NCI-H446 treated with DMSO at 0.1 percent for 48 hours (cell line): ENCODE data around the gene ZNF618.

ENCODE experiments used
- DNase-seq: peaks from one replicate; lab custom pipeline; 2025; lab: John Stamatoyannopoulos, UW

Gene ZNF618

DNA sequence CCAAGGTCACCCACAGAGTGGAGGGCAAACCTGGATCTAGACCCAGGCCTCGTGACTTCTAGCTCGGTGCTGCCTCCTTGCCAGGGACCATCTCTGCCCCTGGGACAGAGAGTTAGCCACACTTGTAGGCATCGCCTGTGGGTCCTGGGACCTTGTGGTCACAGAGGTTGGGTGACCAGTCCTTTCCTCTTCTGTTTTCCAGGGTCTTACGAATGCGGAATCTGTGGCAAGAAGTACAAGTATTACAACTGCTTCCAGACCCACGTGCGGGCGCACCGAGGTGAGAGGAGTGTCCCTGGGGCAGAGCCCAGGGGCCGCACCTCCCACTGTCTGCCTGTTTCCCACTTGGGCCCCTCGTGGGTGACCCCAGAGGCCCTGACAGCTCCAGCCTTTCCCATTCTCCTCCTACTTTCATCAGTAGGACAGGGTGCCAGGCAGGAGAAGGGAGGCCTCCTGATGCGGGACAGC, 125.7 kb downstream of the ZNF618 start:
- DNase-seq, result no peak

DNA sequence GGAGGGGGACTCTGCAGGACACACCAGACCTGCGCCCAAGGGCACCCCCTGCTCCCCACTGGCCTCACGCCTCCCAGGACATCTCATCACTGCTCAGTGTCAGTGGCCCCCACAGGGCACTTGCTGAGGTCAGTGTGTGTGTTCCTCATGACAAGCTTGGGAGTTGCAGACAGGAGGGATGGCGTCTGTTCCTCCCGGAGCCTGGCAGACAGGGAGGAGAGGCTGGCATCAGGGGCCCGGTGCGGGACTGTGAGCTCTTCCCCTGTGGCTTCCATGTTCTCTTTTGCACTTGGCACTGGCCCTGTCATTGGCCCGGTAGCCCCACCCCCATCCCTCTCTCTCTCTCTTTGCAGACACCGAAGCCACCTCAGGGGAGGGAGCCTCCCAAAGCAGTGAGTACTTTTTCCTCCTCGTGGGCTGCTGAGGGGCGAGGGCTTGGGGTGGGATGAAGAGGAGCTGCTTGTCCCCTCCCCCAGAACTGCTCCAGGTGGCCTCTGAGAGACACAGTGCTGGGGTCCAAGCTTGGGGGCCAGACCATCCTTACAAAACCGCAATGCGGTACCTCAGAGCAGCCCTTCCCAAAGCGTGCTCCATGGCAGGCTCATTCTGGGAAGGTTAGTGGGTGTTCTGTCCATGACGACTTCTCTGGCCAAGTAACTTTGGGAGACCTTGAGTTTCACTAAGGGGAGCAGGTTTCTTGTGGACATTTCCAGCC, 126.3 kb downstream of the ZNF618 start:
- DNase-seq, result no peak

DNA sequence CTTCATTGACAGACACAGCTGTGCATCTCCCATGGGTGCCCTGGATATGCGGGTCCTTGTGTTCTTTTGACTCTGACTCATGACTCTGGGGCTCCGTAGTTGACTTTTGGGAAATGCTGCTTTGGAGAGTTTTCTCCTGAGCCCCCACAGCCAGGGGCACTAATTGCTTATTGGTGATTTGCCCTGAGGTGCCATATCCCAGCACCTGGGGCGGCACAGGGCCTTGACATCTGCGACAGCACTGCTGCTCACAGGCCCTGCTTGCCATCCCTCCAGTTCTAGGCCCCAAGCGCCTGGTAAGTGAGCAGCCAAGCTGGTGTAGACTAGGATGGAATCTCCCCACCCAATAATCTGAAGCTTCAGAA, 126.9 kb downstream of the ZNF618 start:
- DNase-seq, result no peak

DNA sequence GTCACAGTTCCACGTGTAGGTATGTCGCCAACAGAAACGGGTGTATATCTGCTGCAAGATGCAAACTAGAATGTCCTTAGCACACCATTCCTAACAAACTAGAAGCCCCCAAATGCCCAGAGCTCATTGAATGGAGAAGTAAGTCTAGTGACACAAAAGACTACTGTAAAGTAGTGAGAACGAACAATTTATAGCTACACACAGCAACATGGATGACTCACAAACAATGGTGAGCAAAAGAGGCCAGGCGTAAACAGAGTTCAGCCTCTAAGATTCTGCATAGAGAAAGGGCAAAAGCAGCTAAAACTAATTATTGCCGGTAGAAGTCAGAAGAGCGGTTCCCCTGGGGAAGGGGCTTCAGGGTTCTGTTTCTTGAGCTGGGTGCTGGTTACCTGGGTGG, 127.2 kb downstream of the ZNF618 start:
- DNase-seq, result no peak

DNA sequence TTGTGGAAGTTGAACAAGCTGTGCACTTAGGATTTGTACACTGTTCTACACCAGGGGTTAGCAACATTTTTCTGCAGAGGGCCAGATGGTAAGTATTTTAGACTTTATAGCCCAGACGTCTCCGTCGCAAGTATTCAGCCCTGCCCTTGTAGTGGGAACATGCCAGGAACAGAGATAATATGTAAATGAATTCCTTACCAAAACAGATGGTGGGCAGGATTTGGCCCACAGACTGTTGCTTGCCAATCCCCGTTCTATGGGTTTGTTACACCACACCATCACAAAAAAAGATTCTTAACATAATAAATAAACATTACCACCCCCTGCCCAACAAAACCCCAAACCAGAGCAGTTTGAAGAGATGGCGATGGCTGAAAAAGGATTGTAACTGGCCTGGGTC, 127.6 kb downstream of the ZNF618 start:
- DNase-seq, result no peak

DNA sequence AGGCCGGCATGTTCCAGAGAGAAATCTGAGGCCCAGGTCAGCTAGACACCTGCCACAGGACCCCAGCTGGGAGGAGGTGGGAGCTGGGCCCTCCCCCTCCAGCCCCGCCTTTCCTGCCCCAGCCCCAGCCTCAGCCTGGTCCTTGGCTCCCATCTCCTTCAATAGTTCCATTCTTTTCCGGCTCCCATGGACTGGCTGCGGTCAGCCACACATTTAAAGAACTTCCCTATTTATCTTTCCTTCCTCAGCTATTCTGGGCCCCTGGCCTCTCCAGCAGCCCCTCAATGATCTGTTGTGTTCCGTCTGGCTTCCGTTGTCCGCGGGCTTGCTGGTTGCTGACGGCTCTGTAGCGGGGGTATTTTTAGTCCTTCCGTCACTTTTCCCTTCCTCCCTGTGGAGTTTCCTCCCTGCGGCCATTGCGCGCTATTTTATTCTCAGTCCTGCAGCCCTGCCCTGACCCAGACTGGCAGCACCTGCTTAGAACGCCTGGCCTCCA, 128.2 kb downstream of the ZNF618 start:
- DNase-seq, result no peak

DNA sequence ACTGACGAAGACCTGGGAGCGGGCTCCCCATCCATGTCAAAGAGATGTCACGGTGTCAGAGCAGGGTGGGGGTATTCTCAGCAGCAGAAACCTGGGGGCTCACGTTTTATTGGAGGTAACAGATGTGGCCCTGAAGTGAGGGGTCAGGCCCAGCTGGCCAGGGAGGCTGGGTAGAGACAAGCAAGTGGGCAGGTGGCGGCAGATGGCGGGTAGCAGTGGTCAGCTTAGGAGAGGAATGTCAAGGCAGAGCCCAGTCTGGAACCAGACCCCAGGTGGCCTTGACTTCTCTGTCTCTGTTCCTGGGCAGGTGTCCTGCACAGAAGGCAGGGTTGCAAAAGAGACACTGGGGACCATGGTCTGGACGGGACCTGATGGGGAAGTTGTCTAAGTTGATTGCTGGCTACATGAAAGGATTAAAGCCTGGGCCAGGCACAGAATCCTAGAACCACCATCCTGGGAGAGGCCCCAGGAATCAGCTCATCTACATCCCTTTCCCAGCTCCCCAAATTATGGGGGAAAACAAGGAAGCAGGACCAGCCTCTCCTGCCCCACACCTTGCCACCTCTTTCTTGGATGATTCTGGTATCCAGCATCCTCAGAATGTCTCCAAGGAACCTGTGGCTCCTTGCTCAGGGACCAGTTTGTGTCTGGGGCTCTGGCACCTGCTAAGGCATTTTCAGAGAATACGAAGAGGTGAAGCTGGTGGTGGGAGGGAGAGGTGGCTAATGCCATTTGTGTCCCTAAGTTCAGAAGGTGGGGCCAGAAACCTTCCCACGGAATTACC, 129.5 kb downstream of the ZNF618 start:
- DNase-seq, result no peak

DNA sequence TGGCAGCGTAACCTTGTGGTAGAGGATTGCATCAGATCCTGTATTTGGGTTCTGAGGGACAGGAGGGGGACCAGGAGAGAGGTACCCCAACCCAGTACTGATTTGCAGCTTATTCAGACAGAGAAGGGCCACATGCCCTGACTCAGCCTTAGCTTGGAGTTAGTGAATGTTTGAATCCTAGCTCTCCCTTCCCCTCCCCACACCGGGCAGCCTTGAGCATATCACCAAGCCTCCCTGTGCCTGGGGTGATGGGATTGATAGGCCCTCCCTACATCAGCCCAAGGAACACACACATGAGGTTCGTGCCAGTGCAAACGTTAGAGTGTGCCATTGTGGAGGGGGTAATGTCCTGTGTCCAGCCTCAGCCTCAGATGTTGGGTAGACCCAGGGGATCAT, 130.0 kb downstream of the ZNF618 start:
- DNase-seq, result no peak

DNA sequence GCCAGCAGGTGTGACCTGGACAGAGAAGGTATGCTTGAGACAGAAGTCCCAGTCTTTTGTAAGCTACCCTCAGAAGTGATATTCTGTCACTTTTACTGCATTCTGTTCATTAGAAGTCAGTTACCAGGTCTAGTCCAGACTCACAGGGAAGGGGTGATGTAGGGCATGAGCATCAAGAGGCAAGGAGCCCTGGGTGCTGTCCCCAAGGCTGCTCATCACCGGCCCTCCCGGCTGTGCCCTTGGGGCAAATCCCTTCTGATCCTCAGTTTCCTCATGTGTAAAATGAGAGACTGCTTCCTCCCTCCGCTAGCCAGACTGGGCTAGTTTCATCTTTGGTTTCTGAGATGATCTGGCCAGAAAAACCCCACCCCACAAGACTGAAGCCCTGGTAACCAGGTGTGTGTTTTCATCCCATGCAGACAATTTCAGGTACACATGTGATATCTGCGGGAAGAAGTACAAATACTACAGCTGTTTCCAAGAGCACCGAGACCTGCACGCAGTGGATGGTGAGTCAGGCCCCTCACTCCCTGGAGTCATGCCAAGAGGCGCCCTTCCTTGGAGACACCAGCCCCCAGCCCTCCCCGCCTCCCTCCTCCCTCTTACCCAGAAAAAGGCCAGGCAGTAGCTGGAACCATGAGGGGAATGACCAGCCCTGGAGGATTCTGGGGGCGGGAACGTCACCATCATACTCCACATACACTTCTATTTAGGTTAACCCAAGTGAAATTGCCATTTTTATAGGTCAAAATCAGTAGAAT, 131.0 kb downstream of the ZNF618 start:
- no peak for DNase-seq

DNA sequence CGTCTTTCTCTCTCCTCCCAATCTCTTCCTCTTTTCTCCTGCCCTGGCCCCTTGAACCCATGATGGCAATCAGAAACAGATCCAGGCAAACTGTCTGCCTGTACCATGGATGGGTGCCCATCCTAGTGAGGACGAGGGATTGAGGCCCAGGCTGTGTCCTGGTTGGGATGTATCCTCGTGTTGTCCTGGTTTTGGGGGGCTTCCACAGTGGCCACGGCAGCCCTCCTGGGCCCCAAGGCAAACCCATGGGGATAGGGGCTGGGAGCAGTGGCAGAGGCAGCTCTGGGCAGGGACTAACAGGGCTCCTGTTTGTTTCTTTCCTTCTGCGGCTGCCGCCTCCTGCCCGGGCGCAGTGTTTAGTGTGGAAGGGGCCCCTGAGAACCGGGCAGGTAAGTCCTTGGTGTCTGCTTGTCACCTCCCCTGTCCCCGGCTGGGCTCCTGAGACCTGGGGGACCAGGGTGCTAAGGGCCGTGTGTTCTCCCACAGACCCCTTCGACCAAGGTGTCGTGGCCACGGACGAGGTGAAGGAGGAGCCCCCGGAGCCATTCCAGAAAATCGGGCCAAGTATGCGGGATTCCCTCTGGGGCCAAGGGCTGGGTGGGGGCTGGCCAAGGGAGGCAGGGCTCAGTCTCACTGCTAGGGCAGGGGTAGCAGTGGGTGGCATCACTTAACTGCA, 132.0 kb downstream of the ZNF618 start:
- no peak for DNase-seq

DNA sequence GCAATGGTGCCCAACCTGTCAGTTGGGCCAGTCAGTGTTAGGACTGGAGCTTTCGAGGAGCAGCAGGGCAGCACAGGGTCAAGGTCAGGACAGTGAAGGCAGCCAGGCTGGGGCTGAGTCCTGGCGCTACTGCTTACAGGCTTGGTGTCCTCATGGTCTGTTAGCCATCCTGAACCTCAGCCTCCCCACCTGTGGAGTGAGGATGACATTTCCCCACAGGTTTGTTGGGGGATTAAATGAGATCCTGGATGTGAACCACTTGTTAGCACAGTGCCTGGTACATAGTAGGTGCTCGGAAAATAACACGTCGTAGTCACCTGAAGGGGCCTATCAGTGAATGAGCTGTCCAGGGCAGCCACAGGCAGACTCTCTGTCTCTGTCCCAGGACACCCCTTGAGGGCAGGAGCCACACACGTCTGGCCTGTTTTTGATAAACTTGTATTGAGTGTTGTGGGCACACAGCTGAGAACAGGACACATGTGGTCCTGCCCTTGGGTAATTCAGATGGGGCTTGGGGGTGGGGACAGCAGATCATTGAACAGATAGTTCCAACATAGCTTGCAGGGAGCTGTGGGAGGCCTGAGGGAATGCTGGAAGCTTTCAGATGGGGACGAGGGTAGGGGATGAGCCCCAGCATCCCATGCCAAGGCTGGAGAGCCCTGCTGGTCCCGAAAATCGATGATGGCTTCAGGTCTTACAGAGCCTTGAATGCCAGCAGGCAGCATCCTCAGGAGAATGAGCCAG, 132.7 kb downstream of the ZNF618 start:
- DNase-seq, result no peak

DNA sequence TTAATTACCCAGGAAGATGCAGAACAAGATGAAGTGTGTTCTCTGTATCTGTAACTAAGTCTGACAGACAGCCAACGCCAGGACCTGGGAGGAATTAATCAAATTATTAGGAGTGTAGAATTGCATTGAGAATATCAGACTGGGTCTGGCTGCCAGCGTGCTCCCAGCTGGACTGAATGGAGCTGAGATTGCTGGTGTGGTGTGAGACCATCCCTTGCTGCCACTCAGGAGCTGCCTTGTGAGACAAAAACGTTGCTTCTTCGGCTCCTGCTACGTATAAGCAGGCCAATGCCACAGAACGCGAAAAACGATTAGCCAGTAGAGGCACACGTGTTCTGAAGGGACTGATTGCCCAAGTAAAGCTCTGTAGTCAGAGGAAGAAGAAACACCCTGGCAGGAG, 135.2 kb downstream of the ZNF618 start:
- DNase-seq, result no peak

DNA sequence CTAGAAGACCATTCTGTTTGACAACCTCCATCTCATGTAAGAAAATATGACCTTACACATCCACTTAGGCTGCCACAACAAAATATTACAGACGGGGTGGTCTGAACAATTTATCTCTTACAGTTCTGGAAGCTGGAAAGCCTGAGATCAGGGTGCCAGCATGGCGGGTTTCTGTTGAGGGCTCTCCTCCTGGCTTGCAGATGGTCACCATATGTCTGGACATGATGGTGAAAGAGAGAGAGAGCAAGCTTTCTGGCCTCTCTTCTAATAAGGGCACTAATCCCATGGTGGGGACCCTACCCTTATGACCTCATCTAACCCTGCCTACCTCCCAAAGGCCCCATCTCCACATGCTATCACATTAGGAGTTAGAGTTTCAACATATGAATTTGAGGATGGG, 136.0 kb downstream of the ZNF618 start:
- DNase-seq, result no peak

DNA sequence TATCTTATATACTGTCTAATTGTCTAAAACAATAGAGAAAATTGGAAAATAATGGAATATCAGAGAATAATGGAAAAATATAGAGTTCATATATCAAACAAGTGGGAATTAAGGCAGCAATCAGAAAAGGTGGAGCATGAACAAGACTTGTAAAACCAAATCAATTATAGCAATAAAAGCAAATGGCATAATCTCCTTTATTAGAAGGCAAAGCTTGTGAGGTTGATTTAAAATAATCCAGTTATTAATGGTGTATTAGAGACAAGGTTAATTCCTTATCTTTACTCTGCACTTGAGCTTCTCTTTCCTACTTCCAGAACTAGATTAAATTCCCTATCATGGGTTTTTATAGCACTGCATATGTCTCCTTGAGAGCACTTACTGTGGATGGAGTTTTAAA, 137.9 kb downstream of the ZNF618 start:
- DNase-seq, result no peak

DNA sequence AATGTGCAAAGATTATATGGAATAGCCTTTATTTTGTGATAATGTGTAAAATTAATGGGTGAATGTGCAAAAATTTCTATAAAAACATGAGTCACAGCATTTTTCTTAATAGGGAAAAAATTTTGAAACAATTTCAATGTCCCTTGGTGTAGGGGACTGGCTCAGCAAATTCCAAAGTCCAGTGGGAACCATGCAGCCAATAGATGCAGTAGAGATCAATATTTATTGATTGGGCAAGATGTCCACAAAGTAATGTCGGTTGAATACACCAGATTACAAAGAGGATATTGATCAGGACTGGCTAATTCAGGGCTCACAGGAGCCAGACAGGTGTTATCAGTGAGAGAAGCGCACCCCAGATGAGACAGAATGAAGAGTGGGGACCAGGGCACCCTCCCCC, 139.5 kb downstream of the ZNF618 start:
- no peak for DNase-seq

DNA sequence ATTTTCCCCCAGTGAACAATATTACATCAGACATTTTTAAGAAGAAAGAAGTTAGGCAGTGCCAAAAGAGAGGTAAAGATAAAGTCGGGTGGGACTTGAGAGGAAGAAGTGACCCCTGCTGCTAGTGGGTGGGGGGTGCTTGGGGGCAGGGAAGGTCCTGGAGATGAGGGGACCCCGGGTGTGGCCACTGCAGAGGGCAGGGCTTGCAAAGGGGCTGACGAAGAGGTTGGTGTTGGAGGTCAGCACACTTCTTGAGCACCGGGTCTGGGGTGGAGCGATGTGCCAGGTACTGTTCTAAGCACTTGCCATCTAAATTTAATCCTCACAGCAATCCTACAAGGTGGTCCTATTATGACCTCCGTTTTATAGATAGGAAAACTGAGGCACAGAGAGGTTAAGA, 140.0 kb downstream of the ZNF618 start:
- no peak for DNase-seq

DNA sequence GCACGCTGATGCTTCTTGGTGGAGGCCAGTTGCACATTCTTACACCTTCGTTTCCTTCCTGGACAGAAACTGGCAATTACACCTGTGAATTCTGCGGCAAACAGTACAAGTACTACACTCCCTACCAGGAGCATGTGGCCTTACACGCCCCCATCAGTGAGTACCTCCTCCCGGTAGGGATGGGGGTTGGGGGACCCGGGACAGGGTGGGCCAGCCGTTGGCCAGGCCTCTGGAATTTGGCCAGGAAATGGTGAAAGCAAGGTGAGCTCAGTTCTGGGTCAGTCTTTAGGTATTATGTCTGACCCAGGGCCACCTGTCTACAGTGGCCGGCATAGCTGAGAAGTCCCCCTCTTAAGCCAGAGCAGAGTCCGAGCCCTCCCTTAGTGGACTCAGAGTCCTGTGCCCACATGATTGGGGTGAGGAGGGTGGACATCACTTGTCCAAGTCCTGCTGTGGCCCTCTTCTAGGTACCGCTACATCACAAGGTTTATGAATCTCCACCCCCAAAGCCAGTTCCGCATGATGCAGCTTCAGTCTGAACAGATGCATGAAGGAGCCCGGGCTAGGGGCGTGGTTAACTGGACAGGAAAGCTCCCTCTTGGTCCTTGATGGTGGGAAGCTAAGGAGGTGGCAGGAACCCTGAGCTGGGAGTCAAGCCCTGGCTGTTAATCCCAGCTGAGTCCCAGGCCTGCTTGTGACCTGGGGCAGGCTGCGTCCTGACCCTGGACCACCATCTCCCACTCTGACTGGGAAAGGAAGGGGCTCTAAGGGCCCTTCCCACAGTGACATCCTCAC, 140.7 kb downstream of the ZNF618 start:
- DNase-seq, result no peak

DNA sequence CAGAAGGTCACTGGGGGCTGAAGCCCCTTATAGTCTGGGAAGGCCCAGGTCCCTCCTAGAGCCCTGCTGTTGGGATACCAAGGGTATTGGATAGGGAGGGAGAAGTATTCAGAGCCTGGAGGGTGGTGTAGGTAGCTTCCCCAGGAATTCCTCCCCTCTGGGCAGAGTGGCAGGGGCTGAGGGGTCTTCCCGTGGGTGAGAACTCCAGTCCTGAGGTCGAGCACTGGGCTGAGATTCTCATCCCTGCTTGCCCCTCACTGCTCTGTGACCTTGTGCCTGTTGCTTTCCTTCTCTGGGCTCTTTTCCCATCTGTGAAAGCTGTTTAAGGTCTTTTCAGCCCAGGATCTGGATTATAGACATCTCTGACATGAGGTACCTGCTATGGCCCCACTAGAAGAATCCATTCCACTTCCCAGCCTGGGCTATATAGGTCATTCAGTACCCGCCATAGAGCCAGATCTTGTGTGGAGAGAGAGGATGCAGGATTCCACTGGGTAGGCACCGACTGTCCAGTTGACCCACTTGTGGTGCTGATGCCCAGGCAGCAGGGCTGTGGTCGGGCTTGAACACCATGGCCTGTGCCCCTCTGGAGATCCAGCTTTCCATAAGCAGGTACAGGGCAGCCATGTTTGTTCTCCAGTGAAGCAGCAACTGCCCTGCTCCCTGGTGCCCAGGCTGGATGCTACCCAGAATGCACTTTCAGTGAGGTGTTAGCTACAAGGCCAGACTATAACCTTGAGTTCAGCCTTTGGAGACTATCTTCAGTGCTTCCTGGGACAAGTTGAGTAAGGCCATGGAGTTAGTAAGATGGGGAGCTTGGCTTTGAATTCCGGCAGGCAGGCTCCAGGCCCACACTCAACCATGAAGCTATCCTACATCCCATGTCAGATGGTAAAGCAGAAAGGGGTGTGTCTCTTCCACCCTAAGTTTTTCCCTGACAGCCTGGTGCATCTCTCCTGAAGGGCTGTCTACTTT, 141.9 kb downstream of the ZNF618 start:
- no peak for DNase-seq

DNA sequence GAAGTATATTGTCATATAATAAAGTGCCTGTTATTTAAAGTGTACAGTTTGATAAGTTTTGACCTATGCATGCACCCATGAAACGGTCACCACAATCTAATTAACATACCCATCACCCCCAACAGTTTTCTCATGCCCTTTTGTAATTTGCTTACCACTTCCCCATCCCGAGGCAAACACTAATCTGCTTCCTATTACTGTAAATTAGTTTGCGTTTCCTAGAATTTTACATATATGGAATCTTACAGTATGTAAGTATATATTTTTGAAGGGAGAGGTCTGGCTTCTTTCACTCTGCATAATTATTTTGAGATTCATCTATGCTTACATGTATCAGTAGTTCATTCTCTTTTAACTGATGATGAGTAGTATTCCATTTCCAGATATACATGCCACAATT, 145.5 kb downstream of the ZNF618 start:
- DNase-seq, result no peak
